GM23338 (cell line): ENCODE results near the gene KDSR. TPM values are rescaled to one million over a fixed set of nuclear protein-coding genes. Genes with fewer than 3 reads are reported as not detected.

Experiments used
- ATAC-seq: fragments of 200-7000 bp; cut with Tn5 transposase; 3 replicates; pipeline ENCODE4 v1.9.1; 2020
- DNase-seq: peaks from one replicate; pipeline ENCODE4 v3.0.0-alpha.2; 2015; ENCODE audit warnings: low spot score
- H2AFZ ChIP-seq: fragments of 200-600 bp; sonication (generic); 2 replicates; pipeline ENCODE4 v1.8.0; 2016; ENCODE audit warnings: antibody characterized with exemption, mild to moderate bottlenecking, moderate library complexity
- H3F3A ChIP-seq: fragments of 200-600 bp; sonication (generic); replicated peaks from 2 replicates; pipeline ENCODE4 v1.8.0; 2017; ENCODE audit warnings: antibody characterized with exemption, mixed run types, low read depth
- H3K27ac ChIP-seq: fragments of 200-600 bp; sonication (generic); 2 replicates; pipeline ENCODE4 v1.6.1; 2016; ENCODE audit warnings: low read depth
- H3K27me3 ChIP-seq: fragments of 200-600 bp; sonication (generic); 2 replicates; pipeline ENCODE4 v1.8.0; 2016; ENCODE audit warnings: mild to moderate bottlenecking, mixed run types, moderate library complexity; ENCODE audit not compliant: insufficient read depth
- H3K36me3 ChIP-seq: fragments of 200-600 bp; sonication (generic); 2 replicates; pipeline ENCODE4 v1.8.0; 2016; ENCODE audit warnings: mild to moderate bottlenecking; ENCODE audit not compliant: insufficient read depth
- H3K4me1 ChIP-seq: fragments of 200-600 bp; sonication (generic); 2 replicates; pipeline ENCODE4 v1.8.0; 2016; ENCODE audit warnings: mild to moderate bottlenecking, moderate library complexity; ENCODE audit not compliant: insufficient read depth
- H3K4me2 ChIP-seq: fragments of 200-600 bp; sonication (generic); 2 replicates; pipeline ENCODE4 v1.7.1; 2017; ENCODE audit warnings: mixed run types
- H3K4me3 ChIP-seq: fragments of 200-600 bp; sonication (generic); 2 replicates; pipeline ENCODE4 v1.6.1; 2016; ENCODE audit warnings: mixed run types
- H3K79me2 ChIP-seq: fragments of 200-600 bp; sonication (generic); replicated peaks from 2 replicates; pipeline ENCODE4 v1.8.0; 2017; ENCODE audit warnings: mild to moderate bottlenecking; ENCODE audit not compliant: insufficient read depth
- H3K9me2 ChIP-seq: fragments of 200-600 bp; sonication (generic); 2 replicates; pipeline ENCODE4 v1.8.0; 2017; ENCODE audit not compliant: insufficient read depth
- H4K20me1 ChIP-seq: fragments of 200-600 bp; sonication (generic); replicated peaks from 2 replicates; pipeline ENCODE4 v1.8.0; 2017; ENCODE audit warnings: mild to moderate bottlenecking; ENCODE audit not compliant: insufficient read depth
- H3K27ac Mint-ChIP-seq: 2 replicates; pipeline ENCODE4 v1.8.0; 2020; ENCODE audit warnings: inconsistent platforms, mild to moderate bottlenecking, moderate library complexity, mixed read lengths
- H3K27me3 Mint-ChIP-seq: 3 replicates; pipeline ENCODE4 v1.8.0; 2022; ENCODE audit warnings: low read depth, mild to moderate bottlenecking, moderate library complexity, mixed read lengths, inconsistent platforms; ENCODE audit not compliant: insufficient read depth, poor library complexity
- H3K36me3 Mint-ChIP-seq: 3 replicates; pipeline ENCODE4 v1.8.0; 2021; ENCODE audit warnings: low read depth, mild to moderate bottlenecking, inconsistent platforms, moderate library complexity, mixed read lengths
- H3K4me1 Mint-ChIP-seq: 3 replicates; pipeline ENCODE4 v1.8.0; 2020; ENCODE audit warnings: mild to moderate bottlenecking, inconsistent platforms, mixed read lengths
- H3K4me3 Mint-ChIP-seq: 3 replicates; pipeline ENCODE4 v1.8.0; 2021; ENCODE audit warnings: moderate library complexity, mild to moderate bottlenecking, inconsistent platforms, mixed read lengths
- H3K9me3 Mint-ChIP-seq: 3 replicates; pipeline ENCODE4 v1.8.0; 2020; ENCODE audit warnings: moderate library complexity, mild to moderate bottlenecking, inconsistent platforms, mixed read lengths
- CREB1 ChIP-seq: fragments of 250-450 bp; sonication (Bioruptor Pico); IDR thresholded peaks from 2 replicates; pipeline ENCODE4 v1.5.0; 2020; ENCODE audit warnings: low read depth, mild to moderate bottlenecking, moderate library complexity
- CTCF ChIP-seq, 2 experiments: fragments of 200-600 bp in 1 of 2; sonication (generic) in 1 of 2; conservative IDR thresholded peaks; 2 replicates each; pipeline versions ENCODE4 v1.5.1 to v1.6.1; 2016 to 2017; ENCODE audit warnings: antibody characterized with exemption in 2 of 2, low read depth in 2 of 2, mild to moderate bottlenecking in 2 of 2, moderate library complexity in 1 of 2
- ETS1 ChIP-seq: IDR thresholded peaks from 2 replicates; pipeline ENCODE4 v1.6.1; 2016; ENCODE audit warnings: antibody characterized with exemption
- EZH2 ChIP-seq: fragments of 200-600 bp; sonication (generic); IDR thresholded peaks from one replicate; pipeline ENCODE4 v1.8.0; 2017; ENCODE audit warnings: antibody characterized with exemption, mild to moderate bottlenecking, low read depth; ENCODE audit not compliant: unreplicated experiment
- EZH2phosphoT487 ChIP-seq: fragments of 200-600 bp; sonication (generic); IDR thresholded peaks from one replicate; pipeline ENCODE4 v1.8.1; 2018; ENCODE audit warnings: antibody characterized with exemption; ENCODE audit not compliant: unreplicated experiment
- JUNB ChIP-seq: IDR thresholded peaks from one replicate; pipeline ENCODE4 v1.6.1; 2016; ENCODE audit warnings: antibody characterized with exemption; ENCODE audit not compliant: unreplicated experiment
- POLR2AphosphoS5 ChIP-seq: IDR thresholded peaks from 2 replicates; pipeline ENCODE4 v1.6.1; 2016; ENCODE audit warnings: antibody characterized with exemption, low read depth
- REST ChIP-seq: IDR thresholded peaks from one replicate; pipeline ENCODE4 v1.6.1; 2018; ENCODE audit warnings: antibody characterized with exemption; ENCODE audit not compliant: unreplicated experiment
- STAT1 ChIP-seq: IDR thresholded peaks from one replicate; pipeline ENCODE4 v1.6.1; 2016; ENCODE audit warnings: antibody characterized with exemption; ENCODE audit not compliant: unreplicated experiment
- ZNF114 ChIP-seq: fragments of 250-450 bp; sonication (Bioruptor Pico); IDR thresholded peaks from 2 replicates; pipeline ENCODE4 v1.5.0; 2020; ENCODE audit warnings: mild to moderate bottlenecking, moderate library complexity
- ZNF462 ChIP-seq: fragments of 250-450 bp; sonication (Bioruptor Pico); IDR thresholded peaks from 2 replicates; pipeline ENCODE4 v1.5.0; 2020; ENCODE audit warnings: mild to moderate bottlenecking, moderate library complexity
- polyA plus RNA-seq: library from polyadenylated mRNA; unstranded; fragments of >200 nt; fragmentation: Nextera tagmentation; extraction: Ambion mirVana; gene quantifications from 2 replicates; pipeline ENCODE4 v1.2.1, GENCODE V29; 2016
- total RNA-seq: library from RNA; depleted of rRNA; stranded (reverse); fragments of >200 nt; shearing (Covaris generic); gene quantifications from 2 replicates; pipeline ENCODE4 v1.2.3, GENCODE V29; 2014

Gene KDSR
- total and polyA plus RNA-seq, 2 experiments from 2014 or later: 23.7 to 36.3 TPM

GRCh38 chr18:63376538-63376937, 9.5 kb upstream of the KDSR start:
- no peaks in the 10 kb centered on the region for H3K4me1 ChIP-seq
- peaks cover 15% of the 10 kb centered on the region for H3K9me3 Mint-ChIP-seq
- TF ChIP-seq JUNB: no peak
- no peak for TF ChIP-seq ZNF114
- no peak for TF ChIP-seq POLR2AphosphoS5
- no peak for TF ChIP-seq CREB1
- no peak for TF ChIP-seq ETS1
- TF ChIP-seq STAT1: no peak
- no peak for TF ChIP-seq REST
- TF ChIP-seq EZH2: no peak
- no peak for TF ChIP-seq CTCF (conservative IDR thresholded peaks at IDR 0.05; ENCODE audit: low read depth in 2 of 2)
- TF ChIP-seq ZNF462 (CRISPR knock-in tag): no peak
- TF ChIP-seq EZH2phosphoT487: no peak
- H3K27me3 Mint-ChIP-seq: no peaks in the 10 kb centered on the region
- no peaks in the 10 kb centered on the region for H3K9me2 ChIP-seq
- H4K20me1 ChIP-seq: no peaks in the 10 kb centered on the region
- no peak overlapping the region for H3K4me2 ChIP-seq
- no peaks in the 10 kb centered on the region for H3K36me3 Mint-ChIP-seq
- DNase-seq: no peak
- no peak overlapping the region for H2AFZ ChIP-seq
- H3K4me3 ChIP-seq: no peak overlapping the region
- no peaks in the 10 kb centered on the region for H3F3A ChIP-seq
- no peak overlapping the region for H3K27ac Mint-ChIP-seq
- H3K27me3 ChIP-seq: no peaks in the 10 kb centered on the region
- H3K36me3 ChIP-seq: no peaks in the 10 kb centered on the region
- no peaks in the 10 kb centered on the region for H3K79me2 ChIP-seq
- no peak overlapping the region for H3K4me3 Mint-ChIP-seq
- H3K4me1 Mint-ChIP-seq: no peaks in the 10 kb centered on the region
- no peak for ATAC-seq
- no peak overlapping the region for H3K27ac ChIP-seq
